Measurements from ENCODE around the gene AGAP1. TPM values are rescaled to one million over a fixed set of nuclear protein-coding genes. Genes with fewer than 3 reads are reported as not detected.

The AGAP1 gene
- total RNA-seq, 1 donor from 2014 or later, result 43.9 TPM

DNA sequence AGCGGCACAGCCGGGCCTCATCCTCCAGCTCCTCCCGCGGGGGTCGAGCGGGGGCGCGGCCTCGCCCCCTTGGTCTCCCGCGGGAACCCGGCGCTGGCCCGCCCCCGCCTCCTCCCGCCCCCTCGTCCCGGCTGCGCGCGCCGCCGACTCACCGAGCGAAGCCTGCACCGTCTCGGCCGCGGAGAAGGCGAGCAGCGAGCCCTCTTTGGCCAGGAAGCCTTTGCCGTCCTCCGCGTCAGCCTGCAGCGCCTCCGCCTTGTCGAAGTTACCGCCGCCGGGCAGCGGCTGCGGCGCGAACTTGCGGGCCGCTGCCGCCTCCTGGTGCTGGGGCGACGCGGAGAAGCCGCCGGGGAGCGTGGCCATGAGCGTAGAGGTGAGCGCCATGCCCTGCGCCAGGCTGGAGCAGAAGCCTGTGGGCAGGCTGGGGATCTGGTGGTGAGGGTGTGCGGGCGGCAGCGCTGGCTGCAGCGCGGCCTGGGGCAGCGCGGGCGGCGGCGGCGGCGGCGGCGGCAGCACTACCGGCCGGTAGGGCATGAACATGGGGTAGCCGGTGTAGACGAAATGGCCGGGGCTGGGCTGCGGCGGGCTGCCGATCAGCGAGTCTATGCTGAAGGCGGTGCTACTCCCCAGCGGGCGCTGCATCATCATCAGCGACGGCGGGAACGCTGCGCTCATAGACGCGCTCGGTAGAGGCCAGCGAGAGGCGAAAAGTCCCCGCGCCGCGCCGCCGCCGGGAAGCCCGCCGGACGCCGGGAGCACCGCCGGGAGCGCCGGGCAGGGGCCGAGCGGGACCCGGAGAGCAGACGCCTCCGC, 673.7 kb downstream of the AGAP1 start:
- Mint-ChIP-seq H3K27me3 (ENCODE audit: unreplicated experiment) (peaks cover 43% of the 10 kb centered on the region), H3K9me3 (ENCODE audit: unreplicated experiment) (no peaks in the 10 kb centered on the region), H3K27ac (ENCODE audit: unreplicated experiment) (no peak overlapping the region), H3K36me3 (ENCODE audit: low read depth, unreplicated experiment) (peaks cover 6% of the 10 kb centered on the region), H3K4me3 (ENCODE audit: unreplicated experiment) (no peak overlapping the region), H3K4me1 (ENCODE audit: unreplicated experiment) (peaks cover 36% of the 10 kb centered on the region)
- TF ChIP-seq, protein P1, sequence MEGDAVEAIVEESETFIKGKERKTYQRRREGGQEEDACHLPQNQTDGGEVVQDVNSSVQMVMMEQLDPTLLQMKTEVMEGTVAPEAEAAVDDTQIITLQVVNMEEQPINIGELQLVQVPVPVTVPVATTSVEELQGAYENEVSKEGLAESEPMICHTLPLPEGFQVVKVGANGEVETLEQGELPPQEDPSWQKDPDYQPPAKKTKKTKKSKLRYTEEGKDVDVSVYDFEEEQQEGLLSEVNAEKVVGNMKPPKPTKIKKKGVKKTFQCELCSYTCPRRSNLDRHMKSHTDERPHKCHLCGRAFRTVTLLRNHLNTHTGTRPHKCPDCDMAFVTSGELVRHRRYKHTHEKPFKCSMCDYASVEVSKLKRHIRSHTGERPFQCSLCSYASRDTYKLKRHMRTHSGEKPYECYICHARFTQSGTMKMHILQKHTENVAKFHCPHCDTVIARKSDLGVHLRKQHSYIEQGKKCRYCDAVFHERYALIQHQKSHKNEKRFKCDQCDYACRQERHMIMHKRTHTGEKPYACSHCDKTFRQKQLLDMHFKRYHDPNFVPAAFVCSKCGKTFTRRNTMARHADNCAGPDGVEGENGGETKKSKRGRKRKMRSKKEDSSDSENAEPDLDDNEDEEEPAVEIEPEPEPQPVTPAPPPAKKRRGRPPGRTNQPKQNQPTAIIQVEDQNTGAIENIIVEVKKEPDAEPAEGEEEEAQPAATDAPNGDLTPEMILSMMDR (IDR thresholded peaks at IDR 0.05; ENCODE audit: unreplicated experiment), result no peak
- DNase-seq (ENCODE audit: low spot score), result peak; percentile 53

DNA sequence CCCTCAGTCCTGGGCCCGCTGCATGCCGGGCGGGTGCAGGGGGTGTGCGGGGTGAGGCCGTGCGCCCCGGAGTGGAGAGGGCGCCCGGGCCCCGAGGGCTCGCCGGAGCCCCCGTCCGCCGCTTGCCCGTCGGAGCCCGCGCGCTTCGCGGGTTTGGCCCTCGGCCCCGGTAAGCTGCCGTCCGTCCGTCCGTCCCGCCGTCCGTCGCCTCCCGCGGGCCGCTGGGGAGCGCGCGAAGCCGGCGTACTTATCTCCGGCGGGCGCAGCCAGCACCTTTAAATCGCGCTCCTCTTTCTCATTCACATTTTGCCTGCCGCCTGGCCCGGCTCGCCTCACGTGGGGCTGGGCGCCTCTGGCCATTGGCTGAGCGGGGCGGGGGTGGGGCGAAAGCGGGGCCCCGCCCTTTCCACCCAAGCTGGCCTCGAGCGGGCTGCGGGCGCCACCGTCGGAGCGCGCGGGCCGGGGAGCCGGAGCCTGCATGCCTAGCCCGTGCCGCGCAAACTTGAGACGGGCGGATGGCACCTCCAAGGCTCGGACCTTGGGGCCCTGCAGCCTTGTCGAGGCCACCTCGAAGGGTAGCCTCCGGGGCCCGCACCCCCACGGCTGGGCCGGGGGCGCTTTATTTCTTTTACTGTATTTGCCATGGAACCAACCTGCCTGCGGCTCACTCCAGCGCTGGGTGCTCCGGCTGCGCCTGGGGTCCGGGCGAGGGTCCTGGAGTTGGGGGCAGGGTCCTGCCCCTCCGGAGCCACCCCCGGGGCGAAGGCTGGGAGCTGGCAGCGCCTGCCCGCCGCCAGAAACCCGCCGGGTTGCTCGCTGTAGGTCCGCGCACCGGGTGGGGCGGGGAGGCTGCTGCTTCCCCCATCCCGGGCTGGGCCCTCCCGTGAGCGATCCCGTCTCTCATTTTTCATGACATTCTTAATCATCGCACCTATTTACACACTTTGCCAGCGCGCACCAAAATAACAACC, 674.6 kb downstream of the AGAP1 start, which contains the start of gene GBX2:
TSS of gene GBX2 (minus strand) at position 277 of the 971 bp plus-strand sequence. CDS start 415 bp downstream, outside the sequence.
- no peaks in the 10 kb centered on the region for H3K9me3 Mint-ChIP-seq (ENCODE audit: unreplicated experiment)
- no peak within 1 kb of the TSS for H3K4me3 Mint-ChIP-seq (ENCODE audit: unreplicated experiment)
- H3K4me1 Mint-ChIP-seq (ENCODE audit: unreplicated experiment), result peaks cover 34% of the 10 kb centered on the region
- H3K27ac Mint-ChIP-seq (ENCODE audit: unreplicated experiment), result no peak within 1 kb of the TSS
- TF ChIP-seq, protein P1 (IDR thresholded peaks at IDR 0.05; ENCODE audit: unreplicated experiment), result no peak
- peaks cover 3% of the 10 kb centered on the region for H3K36me3 Mint-ChIP-seq (ENCODE audit: low read depth, unreplicated experiment)
- peaks cover 39% of the 10 kb centered on the region for H3K27me3 Mint-ChIP-seq (ENCODE audit: unreplicated experiment)
- peak; percentile 77 for DNase-seq (ENCODE audit: low spot score)

DNA sequence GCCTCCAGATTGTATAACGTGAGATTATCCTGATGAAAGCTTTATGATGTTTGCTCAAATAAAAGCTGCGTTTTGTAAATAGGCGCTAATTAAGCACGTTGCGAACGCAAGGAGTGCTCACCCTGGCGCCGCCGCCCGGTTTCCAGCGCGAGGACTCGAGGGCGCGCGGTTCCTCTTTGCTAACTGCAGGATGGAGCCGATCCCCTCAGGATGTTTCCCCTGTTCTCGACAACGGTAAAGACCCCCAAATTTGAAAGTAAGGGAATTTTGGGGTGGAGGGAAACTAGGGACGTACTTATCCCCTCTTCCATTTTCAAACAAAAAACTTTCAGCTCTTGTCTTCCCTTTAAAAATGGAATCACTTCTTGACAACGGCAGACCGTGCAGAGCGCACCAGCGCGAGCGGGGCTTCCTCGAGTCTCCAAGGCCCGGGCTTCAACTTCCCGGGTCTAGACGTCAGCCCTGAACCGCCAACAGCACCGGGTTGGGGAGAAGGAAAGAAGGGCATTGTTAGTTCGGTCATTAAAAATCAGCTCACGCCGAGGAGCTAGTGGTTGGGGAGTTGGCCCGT, 675.4 kb downstream of the AGAP1 start:
- no peak overlapping the region for H3K27ac Mint-ChIP-seq (ENCODE audit: unreplicated experiment)
- TF ChIP-seq, protein P1 (IDR thresholded peaks at IDR 0.05; ENCODE audit: unreplicated experiment), result no peak
- DNase-seq (ENCODE audit: low spot score), result no peak
- peak overlapping the region; percentile 66 for H3K4me3 Mint-ChIP-seq (ENCODE audit: unreplicated experiment)
- peaks cover 40% of the 10 kb centered on the region for H3K4me1 Mint-ChIP-seq (ENCODE audit: unreplicated experiment)
- peaks cover 45% of the 10 kb centered on the region for H3K27me3 Mint-ChIP-seq (ENCODE audit: unreplicated experiment)
- peaks cover 3% of the 10 kb centered on the region for H3K36me3 Mint-ChIP-seq (ENCODE audit: low read depth, unreplicated experiment)
- no peaks in the 10 kb centered on the region for H3K9me3 Mint-ChIP-seq (ENCODE audit: unreplicated experiment)

DNA sequence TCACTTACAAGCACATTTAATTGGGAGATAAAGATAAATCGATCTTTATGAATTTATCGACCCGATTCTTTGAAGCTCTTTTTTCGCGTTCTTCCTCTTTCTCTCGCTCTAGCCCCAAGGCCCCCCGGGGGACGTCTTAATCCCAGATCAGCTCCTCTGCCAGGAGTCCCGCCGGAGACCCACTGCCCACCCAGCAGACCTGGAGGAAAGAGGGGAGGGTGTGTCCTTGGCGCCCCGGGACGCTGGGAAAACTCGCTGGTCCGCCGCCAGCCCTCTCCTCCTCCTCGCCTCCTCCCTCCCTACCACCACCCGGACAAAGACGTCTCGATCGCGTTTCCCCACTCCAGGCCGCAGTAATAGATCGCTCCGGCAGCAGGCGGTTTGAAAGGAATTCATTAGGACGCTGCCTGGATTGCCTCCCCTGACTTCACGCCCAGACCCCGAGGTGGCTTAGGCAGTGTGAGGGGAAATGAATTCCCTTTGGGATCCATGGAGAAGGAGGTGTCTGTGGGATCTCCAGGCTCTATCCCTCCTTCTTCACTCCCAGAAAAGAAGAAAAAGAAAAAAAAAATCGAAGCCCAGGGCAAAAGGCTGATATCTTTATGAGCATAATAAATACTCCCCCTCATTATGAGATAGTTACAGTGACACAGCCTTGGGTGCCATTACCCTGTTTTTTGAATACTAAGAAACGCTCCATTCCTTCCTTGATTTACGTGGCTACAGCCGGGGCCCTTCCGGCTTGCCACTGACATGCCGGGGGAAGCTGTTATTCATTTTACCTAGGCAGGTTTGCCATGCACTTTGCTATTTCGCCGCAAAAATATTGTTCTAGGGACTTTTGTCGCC, 676.1 kb downstream of the AGAP1 start:
- Mint-ChIP-seq H3K27me3 (ENCODE audit: unreplicated experiment) (peaks cover 45% of the 10 kb centered on the region), H3K27ac (ENCODE audit: unreplicated experiment) (no peak overlapping the region), H3K4me1 (ENCODE audit: unreplicated experiment) (peaks cover 43% of the 10 kb centered on the region), H3K9me3 (ENCODE audit: unreplicated experiment) (no peaks in the 10 kb centered on the region), H3K36me3 (ENCODE audit: low read depth, unreplicated experiment) (peaks cover 3% of the 10 kb centered on the region), H3K4me3 (ENCODE audit: unreplicated experiment) (peak overlapping the region; percentile 66)
- TF ChIP-seq, protein P1 (IDR thresholded peaks at IDR 0.05; ENCODE audit: unreplicated experiment), result no peak
- DNase-seq (ENCODE audit: low spot score), result no peak
